IPS-15b (cell line): ENCODE measurements around the gene KIF13A.
"Not testable (repeated sequence)": the region's sequence is repeated elsewhere in the genome, so short reads cannot be mapped to it uniquely, and the experiment has no call there.

ENCODE experiments used
- H3K27me3 ChIP-seq: one replicate; pipeline ENCODE4 v1.6.1; 2013; ENCODE audit warnings: low read length; ENCODE audit not compliant: control insufficient read depth, insufficient read depth
- H3K36me3 ChIP-seq: one replicate; pipeline ENCODE4 v1.6.1; 2013; ENCODE audit warnings: low read length; ENCODE audit not compliant: control insufficient read depth, insufficient read depth
- H3K4me1 ChIP-seq: one replicate; pipeline ENCODE4 v1.6.1; 2013; ENCODE audit warnings: mild to moderate bottlenecking, low read length; ENCODE audit not compliant: control insufficient read depth, insufficient read depth
- H3K4me3 ChIP-seq: one replicate; pipeline ENCODE4 v1.5.1; 2013; ENCODE audit warnings: low read depth, low read length
- H3K9ac ChIP-seq: one replicate; pipeline ENCODE4 v1.6.1; 2013; ENCODE audit warnings: low read depth, mild to moderate bottlenecking, low read length
- H3K9me3 ChIP-seq: one replicate; pipeline ENCODE4 v1.6.1; 2013; ENCODE audit warnings: mild to moderate bottlenecking, low read length; ENCODE audit not compliant: control insufficient read depth, insufficient read depth

The KIF13A gene

GRCh38 chr6:17900011-17900410 is 87.4 kb downstream of the KIF13A start:
- Histone ChIP-seq H3K9ac (no peak overlapping the region), H3K4me1 (peaks cover 15% of the 10 kb centered on the region), H3K9me3 (no peaks in the 10 kb centered on the region)

GRCh38 chr6:17899491-17899890 is 87.9 kb downstream of the KIF13A start:
- Histone ChIP-seq H3K9me3 (no peaks in the 10 kb centered on the region), H3K4me3 (no peak overlapping the region)

More at GRCh38 chr6:17900011-17900410, 87.4 kb downstream of the KIF13A start:
- H3K27me3 ChIP-seq = no peaks in the 10 kb centered on the region
- H3K36me3 ChIP-seq = no peaks in the 10 kb centered on the region
- H3K4me3 ChIP-seq = no peak overlapping the region

GRCh38 chr6:17897681-17898080 is 89.8 kb downstream of the KIF13A start:
- H3K36me3 ChIP-seq = no peaks in the 10 kb centered on the region
- no peaks in the 10 kb centered on the region for H3K9me3 ChIP-seq
- H3K4me3 ChIP-seq = no peak overlapping the region
- no peak overlapping the region for H3K9ac ChIP-seq
- peaks cover 8% of the 10 kb centered on the region for H3K4me1 ChIP-seq
- H3K27me3 ChIP-seq = no peaks in the 10 kb centered on the region

More at GRCh38 chr6:17899491-17899890, 87.9 kb downstream of the KIF13A start:
- Histone ChIP-seq H3K9ac (no peak overlapping the region), H3K36me3 (no peaks in the 10 kb centered on the region), H3K27me3 (no peaks in the 10 kb centered on the region), H3K4me1 (peaks cover 15% of the 10 kb centered on the region)

GRCh38 chr6:17894905-17895304 is 92.5 kb downstream of the KIF13A start:
- H3K4me1 ChIP-seq = no peaks in the 10 kb centered on the region
- H3K27me3 ChIP-seq = no peaks in the 10 kb centered on the region
- H3K36me3 ChIP-seq = no peaks in the 10 kb centered on the region
- H3K9me3 ChIP-seq = no peaks in the 10 kb centered on the region
- no peak overlapping the region for H3K9ac ChIP-seq
- no peak overlapping the region for H3K4me3 ChIP-seq

- Histone ChIP-seq H3K4me1 (no peaks in the 10 kb centered on the region), H3K4me3 (no peak overlapping the region), H3K9me3 (no peaks in the 10 kb centered on the region), H3K27me3 (no peaks in the 10 kb centered on the region), H3K36me3 (no peaks in the 10 kb centered on the region), H3K9ac (no peak overlapping the region)
These were observed 93.2 kb downstream of the KIF13A start for GRCh38 chr6:17894191-17894590.

GRCh38 chr6:17892097-17892686 is 95.2 kb downstream of the KIF13A start:
- no peaks in the 10 kb centered on the region for H3K4me1 ChIP-seq
- H3K27me3 ChIP-seq = no peaks in the 10 kb centered on the region
- H3K9ac ChIP-seq = no peak overlapping the region

GRCh38 chr6:17890309-17890708 is 97.1 kb downstream of the KIF13A start:
- no peak overlapping the region for H3K9ac ChIP-seq
- no peaks in the 10 kb centered on the region for H3K4me1 ChIP-seq

More at GRCh38 chr6:17892097-17892686, 95.2 kb downstream of the KIF13A start:
- H3K4me3 ChIP-seq = no peak overlapping the region
- H3K9me3 ChIP-seq = no peaks in the 10 kb centered on the region
- H3K36me3 ChIP-seq = no peaks in the 10 kb centered on the region

GRCh38 chr6:17889777-17890176 is 97.7 kb downstream of the KIF13A start:
- H3K36me3 ChIP-seq, H3K9me3 ChIP-seq, H3K4me3 ChIP-seq, H3K27me3 ChIP-seq, H3K4me1 ChIP-seq, H3K9ac ChIP-seq: not testable (repeated sequence)

More at GRCh38 chr6:17890309-17890708, 97.1 kb downstream of the KIF13A start:
- H3K36me3 ChIP-seq = no peaks in the 10 kb centered on the region
- no peaks in the 10 kb centered on the region for H3K9me3 ChIP-seq
- no peaks in the 10 kb centered on the region for H3K27me3 ChIP-seq
- no peak overlapping the region for H3K4me3 ChIP-seq

GRCh38 chr6:17886891-17887290 is 100.5 kb downstream of the KIF13A start:
- H3K36me3 ChIP-seq = no peaks in the 10 kb centered on the region
- no peak overlapping the region for H3K9ac ChIP-seq
- H3K4me1 ChIP-seq = peaks cover 3% of the 10 kb centered on the region
- H3K9me3 ChIP-seq = no peaks in the 10 kb centered on the region
- no peak overlapping the region for H3K4me3 ChIP-seq
- no peaks in the 10 kb centered on the region for H3K27me3 ChIP-seq

- no peaks in the 10 kb centered on the region for H3K9me3 ChIP-seq
These were observed 101.4 kb downstream of the KIF13A start for GRCh38 chr6:17885889-17886576.

GRCh38 chr6:17884498-17885478 is 102.6 kb downstream of the KIF13A start:
- H3K9me3 ChIP-seq = no peaks in the 10 kb centered on the region
- H3K4me3 ChIP-seq = no peak overlapping the region
- H3K4me1 ChIP-seq = peaks cover 3% of the 10 kb centered on the region
- no peaks in the 10 kb centered on the region for H3K36me3 ChIP-seq
- H3K27me3 ChIP-seq = no peaks in the 10 kb centered on the region
- no peak overlapping the region for H3K9ac ChIP-seq

More at GRCh38 chr6:17885889-17886576, 101.4 kb downstream of the KIF13A start:
- Histone ChIP-seq H3K4me1 (peaks cover 3% of the 10 kb centered on the region), H3K4me3 (no peak overlapping the region), H3K27me3 (no peaks in the 10 kb centered on the region), H3K9ac (no peak overlapping the region), H3K36me3 (no peaks in the 10 kb centered on the region)
